Hematopoietic multipotent progenitor cell treated with erythropoietin and hydrocortisone succinate and interleukin-3 and kit ligand, for 8 days (in vitro differentiated cells): ENCODE measurements around the gene CACNG3.
A peak's percentile ranks its signal among the peaks of the same experiment; 100 is the strongest.
"Not testable (repeated sequence)": the region's sequence is repeated elsewhere in the genome, so short reads cannot be mapped to it uniquely, and the experiment has no call there.

Experiments used
- DNase-seq: peaks from one replicate; pipeline ENCODE4 v3.0.0-alpha.2; 2015

The CACNG3 gene

DNA sequence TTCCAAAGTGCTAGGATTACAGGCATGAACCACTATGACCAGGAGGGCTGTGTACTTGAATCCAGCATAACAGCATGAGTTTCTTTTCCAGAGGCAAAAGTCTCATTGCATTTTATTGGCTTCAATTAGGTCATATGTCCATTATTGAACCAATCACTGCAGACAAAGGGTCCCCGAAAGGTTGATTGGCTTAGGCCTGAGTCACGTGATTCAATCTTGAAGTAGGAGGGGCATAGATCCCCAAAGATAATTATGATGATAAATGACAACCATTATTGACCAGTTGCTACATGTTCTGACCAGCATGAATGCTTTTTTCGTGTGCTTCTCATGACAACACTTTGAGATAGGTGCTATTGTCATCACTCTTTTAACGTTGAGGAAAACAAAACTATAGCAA, 25.3 kb downstream of the CACNG3 start:
- DNase-seq = no peak

DNA sequence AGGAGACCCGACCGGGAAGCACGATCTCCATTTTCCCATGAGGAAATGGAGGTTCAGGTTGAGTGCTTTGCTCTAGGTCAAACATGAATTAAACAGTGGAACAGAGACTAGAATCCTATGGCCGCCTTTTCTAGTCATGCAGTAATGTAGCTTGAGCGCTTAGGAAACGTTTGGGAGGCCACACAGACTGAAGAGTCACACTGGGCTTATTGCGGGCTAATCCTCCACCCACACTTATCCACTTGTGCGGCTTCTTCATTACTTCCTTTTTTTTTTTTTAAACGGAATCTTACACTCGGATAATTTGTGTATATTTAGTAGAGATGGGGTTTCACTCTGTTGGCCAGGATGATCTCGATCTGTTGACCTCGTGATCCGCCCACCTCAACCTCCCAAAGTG, 26.0 kb downstream of the CACNG3 start:
- DNase-seq = no peak

GRCh38 chr16:24286741-24287405, 30.7 kb downstream of the CACNG3 start:
- no peak for DNase-seq

DNA sequence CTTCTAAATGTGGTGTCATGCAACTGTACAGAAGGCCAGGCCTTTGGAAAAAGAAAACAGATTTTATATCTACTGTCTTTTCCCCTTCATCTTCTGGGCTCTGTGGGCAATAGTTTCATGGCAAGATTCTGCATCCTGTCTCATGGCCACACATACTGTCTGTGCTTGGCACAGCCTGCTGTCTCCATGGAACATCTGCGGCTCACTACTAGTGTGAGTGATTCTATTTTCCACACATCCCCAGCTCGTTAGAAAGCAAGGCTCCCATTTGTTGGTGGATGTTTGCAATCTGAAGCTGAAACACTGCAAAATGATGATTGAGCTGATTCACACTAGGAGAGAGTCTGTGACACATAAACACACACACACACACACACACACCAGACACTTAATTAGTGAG, 32.4 kb downstream of the CACNG3 start:
- DNase-seq = no peak

GRCh38 chr16:24289166-24289700, 33.1 kb downstream of the CACNG3 start:
- no peak for DNase-seq

DNA sequence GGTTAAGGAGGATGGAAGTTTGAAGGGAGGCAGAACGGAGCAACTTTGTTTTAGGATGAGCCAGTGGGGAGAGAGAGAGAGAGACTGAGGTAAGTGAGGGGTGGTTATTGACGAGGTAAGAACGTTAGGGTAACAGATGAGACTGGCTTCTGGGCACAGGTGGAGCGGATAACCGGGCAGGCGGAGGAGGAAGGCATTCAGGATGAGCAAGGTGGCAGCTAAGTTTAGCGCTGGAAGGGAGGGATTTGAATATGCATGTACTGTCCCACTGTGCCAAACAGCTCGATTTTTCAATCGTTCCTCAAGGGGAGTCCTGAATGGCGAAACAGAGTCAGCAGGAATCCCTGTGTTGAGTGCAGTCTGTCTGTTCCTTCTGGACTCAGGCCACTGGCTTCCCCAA, 35.8 kb downstream of the CACNG3 start:
- no peak for DNase-seq

GRCh38 chr16:24294131-24294530, 38.0 kb downstream of the CACNG3 start:
- no peak for DNase-seq

DNA sequence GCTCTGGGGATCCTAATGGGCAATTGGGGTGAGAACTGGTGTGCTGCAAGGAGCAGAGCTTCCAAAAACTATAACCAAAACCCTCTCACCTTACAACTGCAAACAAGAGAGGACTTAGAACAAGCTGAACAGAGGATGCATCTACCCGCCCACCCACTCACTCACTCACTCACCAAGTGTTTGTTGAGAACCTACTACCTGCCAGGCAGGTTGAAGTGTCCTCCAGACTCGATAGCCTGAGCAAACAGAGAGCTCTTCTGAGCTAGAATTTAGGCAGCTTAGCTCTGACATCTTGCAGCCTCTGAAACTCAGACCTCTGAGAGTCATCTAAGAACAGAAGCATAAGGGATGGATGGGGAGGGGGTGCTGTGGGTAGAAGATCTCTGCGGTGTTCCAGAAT, 41.2 kb downstream of the CACNG3 start:
- DNase-seq = no peak

- DNase-seq = no peak
Measured at GRCh38 chr16:24298548-24299167, 42.5 kb downstream of the CACNG3 start.

GRCh38 chr16:24300750-24301149, 44.6 kb downstream of the CACNG3 start:
- not testable (repeated sequence) for DNase-seq

DNA sequence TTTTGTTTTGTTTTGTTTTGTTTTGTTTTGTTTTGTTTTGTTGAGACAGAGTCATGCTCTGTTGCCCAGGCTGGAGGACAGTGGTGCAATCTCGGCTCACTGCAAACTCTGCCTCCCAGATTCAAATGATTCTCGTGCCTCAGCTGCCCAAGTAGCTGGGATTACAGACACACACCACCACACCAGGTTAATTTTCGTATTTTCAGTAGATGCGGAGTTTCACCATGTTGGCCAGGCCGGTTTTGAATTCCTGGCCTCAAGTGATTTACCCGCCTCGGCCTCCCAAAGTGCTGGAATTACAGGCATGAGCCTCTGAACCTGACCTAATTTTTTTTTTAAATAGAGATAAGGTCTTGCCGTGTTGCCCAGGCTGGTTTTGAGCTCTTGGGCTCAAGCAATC, 46.5 kb downstream of the CACNG3 start:
- DNase-seq = no peak

GRCh38 chr16:24308200-24308599, 52.1 kb downstream of the CACNG3 start:
- no peak for DNase-seq

- peak; percentile 57 for DNase-seq
Measured at GRCh38 chr16:24309258-24310142, 53.4 kb downstream of the CACNG3 start.

DNA sequence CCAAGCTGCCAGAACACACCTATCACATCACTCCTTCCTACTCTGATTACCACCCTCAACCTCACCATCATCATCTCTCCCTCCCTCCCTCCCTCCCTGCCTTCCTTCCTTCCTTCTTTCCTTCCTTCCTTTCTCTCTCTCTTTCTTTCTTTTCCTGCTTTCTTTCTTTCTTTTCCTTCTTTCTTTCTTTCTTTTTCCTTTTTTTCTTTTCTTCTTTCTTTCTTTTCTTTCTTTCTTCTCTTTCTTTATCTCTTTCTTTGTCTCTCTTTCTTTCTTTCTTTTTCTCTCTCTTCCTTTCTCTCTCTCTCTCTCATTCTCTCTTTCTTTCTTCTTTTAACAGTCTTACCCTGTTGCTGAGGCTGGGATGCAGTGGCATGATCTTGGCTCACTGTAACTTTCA, 59.2 kb downstream of the CACNG3 start:
- no peak for DNase-seq

GRCh38 chr16:24318680-24319079, 62.5 kb downstream of the CACNG3 start:
- no peak for DNase-seq

DNA sequence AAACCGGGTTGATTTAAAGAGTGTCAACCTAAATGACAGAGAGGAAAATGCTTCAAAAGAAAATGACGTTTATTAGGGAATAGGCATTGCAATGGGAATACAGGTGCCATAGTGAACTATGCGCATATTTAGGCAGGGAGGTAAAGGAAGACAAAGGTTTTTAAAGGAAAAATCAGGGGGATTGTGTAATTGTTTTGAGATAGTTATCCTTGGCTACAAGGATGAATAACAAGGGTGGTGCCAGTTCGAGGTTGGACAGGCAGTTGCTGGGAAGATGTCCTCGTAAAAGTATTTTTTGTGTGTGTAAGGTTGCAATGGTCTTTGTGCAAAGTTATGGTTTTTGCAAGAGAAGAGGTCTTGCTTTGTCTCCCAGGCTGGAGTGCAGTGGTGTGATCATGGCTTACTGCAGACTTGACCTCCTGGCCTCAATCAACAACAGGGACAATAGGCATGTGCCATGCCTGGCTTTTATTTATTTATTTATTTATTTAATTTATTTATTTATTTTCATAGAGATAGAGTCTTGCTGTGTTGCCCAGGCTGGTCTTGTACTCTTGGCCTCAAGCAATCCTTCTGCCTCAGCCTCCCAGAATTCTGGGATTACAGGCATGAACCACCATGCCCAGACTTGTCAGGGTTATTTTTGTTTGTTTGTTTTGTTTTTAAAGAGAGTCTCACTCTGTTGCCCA, 63.1 kb downstream of the CACNG3 start:
- DNase-seq = no peak

GRCh38 chr16:24322106-24322505, 66.0 kb downstream of the CACNG3 start:
- no peak for DNase-seq

DNA sequence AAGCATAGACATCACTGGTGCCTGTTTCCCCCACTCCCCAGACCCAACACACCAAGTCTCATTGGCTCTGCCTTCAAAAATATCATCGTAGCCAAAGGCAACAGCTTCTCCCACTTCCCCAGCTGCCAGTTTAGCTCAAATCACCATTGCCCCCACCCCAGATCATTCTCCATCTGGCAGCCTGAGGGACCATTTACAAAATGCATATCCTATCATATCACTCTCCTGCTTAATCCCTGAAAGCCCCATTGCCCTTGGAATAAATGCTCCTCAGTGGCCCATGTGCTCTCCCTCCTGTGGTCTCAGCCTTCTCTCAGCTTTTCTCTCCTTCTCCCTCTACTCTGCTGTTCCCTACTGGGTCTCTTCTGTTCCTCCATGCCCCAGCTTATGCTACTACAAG, 68.3 kb downstream of the CACNG3 start:
- DNase-seq = no peak

DNA sequence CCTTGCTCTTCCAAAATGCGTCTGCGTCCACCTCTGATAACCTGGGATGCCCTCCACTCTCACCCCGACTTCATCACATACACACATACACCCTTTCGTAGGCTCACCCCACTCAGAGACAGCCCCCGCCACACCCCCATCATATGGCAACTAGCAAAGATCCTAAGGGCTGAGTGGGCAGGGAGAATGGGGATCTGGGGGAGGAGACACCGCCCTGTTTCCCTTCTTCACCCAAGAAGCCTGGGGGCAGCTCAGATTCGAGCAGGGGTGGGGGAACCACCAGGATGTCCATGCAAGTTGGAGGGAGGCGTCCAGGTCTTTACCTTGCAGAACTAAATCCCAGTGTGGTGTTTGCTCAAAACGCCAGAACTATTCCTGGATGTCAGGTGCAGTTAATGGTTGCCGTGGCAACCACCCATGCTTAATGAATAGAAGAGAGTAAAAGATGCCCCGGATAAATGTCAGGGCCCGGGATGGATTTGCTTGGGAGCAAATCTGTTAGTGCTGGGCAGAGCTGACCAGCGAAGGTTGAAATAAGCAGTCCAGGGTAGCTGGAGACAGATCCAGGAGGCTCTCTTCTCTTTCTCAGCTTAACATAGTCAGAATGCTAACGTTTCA, 72.8 kb downstream of the CACNG3 start:
- no peak for DNase-seq

DNA sequence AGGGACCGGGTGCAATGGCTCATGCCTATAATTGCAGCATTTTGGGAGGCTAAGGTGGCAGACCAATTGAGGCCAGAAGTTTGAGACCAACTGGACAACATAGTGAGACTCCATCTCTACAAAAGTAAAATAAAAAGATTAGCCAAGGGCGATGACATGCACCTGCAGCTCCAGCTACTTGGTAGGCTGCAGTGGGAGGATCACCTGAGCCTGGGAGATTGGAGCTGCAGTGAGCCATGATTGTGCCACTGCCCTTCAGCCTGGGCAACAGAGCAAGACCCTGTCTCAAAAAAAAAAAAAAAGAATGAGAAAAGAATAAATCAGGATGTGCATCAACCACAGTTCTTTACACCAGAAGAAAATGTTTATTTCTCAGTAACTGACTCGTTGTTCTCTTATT, 76.0 kb downstream of the CACNG3 start:
- DNase-seq = no peak

GRCh38 chr16:24332582-24333090, 76.5 kb downstream of the CACNG3 start:
- DNase-seq = no peak

DNA sequence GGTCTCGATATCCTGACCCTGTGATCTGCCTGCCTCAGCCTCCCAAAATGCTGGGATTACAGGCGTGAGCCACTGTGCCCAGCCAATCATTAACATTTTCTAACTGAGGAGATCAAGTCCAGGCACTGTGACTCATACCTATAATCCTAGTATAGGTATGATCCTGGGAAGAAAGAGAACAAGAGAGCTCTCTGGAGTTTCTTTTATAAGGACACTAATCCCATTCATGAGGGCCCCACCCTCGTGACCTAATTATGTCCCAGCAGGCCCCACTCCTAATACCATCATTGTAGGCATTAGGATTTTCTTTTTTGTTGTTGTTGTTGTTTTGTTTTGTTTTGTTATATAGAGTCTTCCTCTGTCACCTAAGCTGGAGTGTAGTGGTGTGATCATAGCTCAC, 80.4 kb downstream of the CACNG3 start:
- no peak for DNase-seq
